RWPE2 (cell line): ENCODE results near the gene STK32C.

Source experiments
- ATAC-seq: fragments of 200-7000 bp; cut with Tn5 transposase; 3 replicates; pipeline ENCODE4 v1.9.1; 2021; ENCODE audit warnings: low read depth
- DNase-seq: peaks from one replicate; pipeline ENCODE4 v3.0.0-alpha.2; 2020; ENCODE audit warnings: low spot score
- H3K27ac ChIP-seq: fragments of 450-650 bp; 2 replicates; pipeline ENCODE4 v1.5.1; 2017; ENCODE audit warnings: mild to moderate bottlenecking; ENCODE audit not compliant: poor library complexity, severe bottlenecking
- H3K27me3 ChIP-seq: fragments of 250-450 bp; sonication (Bioruptor Pico); 2 replicates; pipeline ENCODE4 v1.5.1; 2021; ENCODE audit warnings: mild to moderate bottlenecking, moderate library complexity; ENCODE audit not compliant: insufficient read depth, poor library complexity, severe bottlenecking
- H3K36me3 ChIP-seq: fragments of 250-450 bp; sonication (Bioruptor Pico); 2 replicates; pipeline ENCODE4 v1.5.1; 2020; ENCODE audit warnings: low read depth, mild to moderate bottlenecking, moderate library complexity
- H3K4me1 ChIP-seq: fragments of 250-450 bp; sonication (Bioruptor Pico); 2 replicates; pipeline ENCODE4 v1.5.1; 2021; ENCODE audit warnings: mild to moderate bottlenecking, moderate library complexity; ENCODE audit not compliant: insufficient read depth, poor library complexity, severe bottlenecking
- H3K4me3 ChIP-seq: fragments of 250-450 bp; sonication (Bioruptor Pico); 2 replicates; pipeline ENCODE4 v1.5.1; 2021; ENCODE audit warnings: mild to moderate bottlenecking, moderate library complexity; ENCODE audit not compliant: severe bottlenecking
- H3K9me3 ChIP-seq: fragments of 250-450 bp; sonication (Bioruptor Pico); 2 replicates; pipeline ENCODE4 v1.5.1; 2021; ENCODE audit warnings: mild to moderate bottlenecking, moderate library complexity; ENCODE audit not compliant: severe bottlenecking
- CTCF ChIP-seq: fragments of 450-650 bp; IDR thresholded peaks from one replicate; pipeline ENCODE4 v1.5.1; 2017; ENCODE audit warnings: mild to moderate bottlenecking, moderate library complexity; ENCODE audit not compliant: poor library complexity, severe bottlenecking

Gene STK32C

GRCh38 chr10:132304756-132305509 is 2.8 kb downstream of the STK32C start:
- no peaks in the 10 kb centered on the region for H3K36me3 ChIP-seq
- H3K4me3 ChIP-seq: no peak overlapping the region
- H3K27ac ChIP-seq: no peak overlapping the region
- peaks cover 15% of the 10 kb centered on the region for H3K27me3 ChIP-seq
- DNase-seq (no peak), ATAC-seq (no peak)
- TF ChIP-seq CTCF: no peak
- H3K9me3 ChIP-seq: no peaks in the 10 kb centered on the region
- no peaks in the 10 kb centered on the region for H3K4me1 ChIP-seq

DNA sequence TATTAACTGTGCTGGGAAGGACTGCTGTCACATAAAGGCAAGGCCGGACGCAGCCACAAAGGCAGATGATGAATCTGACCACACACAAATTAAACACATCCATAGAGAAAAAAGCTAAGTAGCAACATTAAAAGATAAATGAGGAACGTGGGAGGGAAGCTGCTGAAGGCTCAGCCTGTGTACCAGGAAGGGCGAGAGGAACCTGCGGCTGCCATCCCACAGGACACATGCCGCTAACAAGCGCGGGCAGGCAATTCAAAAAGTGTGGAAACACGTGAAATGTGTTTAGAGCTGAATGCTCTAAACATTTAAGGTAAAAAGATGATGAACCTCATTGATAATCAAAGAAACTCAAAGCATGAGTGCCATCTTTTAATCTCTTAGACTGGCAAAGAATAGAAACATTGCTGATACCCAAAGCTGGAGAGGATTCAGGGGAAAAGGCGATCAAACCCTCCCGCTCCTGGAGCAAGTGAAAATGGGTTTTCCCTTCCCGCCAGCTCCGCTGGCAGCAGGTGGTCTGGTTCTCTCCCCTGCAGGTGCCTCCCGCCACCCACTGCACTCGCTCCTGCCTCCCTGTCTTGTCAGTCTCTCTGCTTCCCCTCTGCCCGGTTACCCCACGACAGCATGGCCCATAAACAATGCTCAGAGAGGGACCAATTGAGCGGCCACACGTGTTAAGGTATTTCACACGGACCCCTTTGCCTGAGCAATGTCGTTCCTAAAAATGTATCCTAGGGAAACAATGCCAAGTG is 4.2 kb downstream of the STK32C start:
- H3K4me3 ChIP-seq: no peak overlapping the region

GRCh38 chr10:132302421-132303310 is 5.1 kb downstream of the STK32C start:
- H3K36me3 ChIP-seq: no peaks in the 10 kb centered on the region
- H3K27me3 ChIP-seq: peaks cover 15% of the 10 kb centered on the region
- H3K9me3 ChIP-seq: no peaks in the 10 kb centered on the region
- H3K27ac ChIP-seq: no peak overlapping the region
- H3K4me1 ChIP-seq: no peaks in the 10 kb centered on the region
- DNase-seq: no peak
- TF ChIP-seq CTCF: no peak
- no peak for ATAC-seq
- H3K4me3 ChIP-seq: no peak overlapping the region

More for the DNA sequence above, 4.2 kb downstream of the STK32C start:
- Histone ChIP-seq H3K27ac (no peak overlapping the region), H3K4me1 (no peaks in the 10 kb centered on the region), H3K27me3 (peaks cover 15% of the 10 kb centered on the region), H3K36me3 (no peaks in the 10 kb centered on the region), H3K9me3 (no peaks in the 10 kb centered on the region)
- ATAC-seq (no peak), DNase-seq (no peak)
- no peak for TF ChIP-seq CTCF

DNA sequence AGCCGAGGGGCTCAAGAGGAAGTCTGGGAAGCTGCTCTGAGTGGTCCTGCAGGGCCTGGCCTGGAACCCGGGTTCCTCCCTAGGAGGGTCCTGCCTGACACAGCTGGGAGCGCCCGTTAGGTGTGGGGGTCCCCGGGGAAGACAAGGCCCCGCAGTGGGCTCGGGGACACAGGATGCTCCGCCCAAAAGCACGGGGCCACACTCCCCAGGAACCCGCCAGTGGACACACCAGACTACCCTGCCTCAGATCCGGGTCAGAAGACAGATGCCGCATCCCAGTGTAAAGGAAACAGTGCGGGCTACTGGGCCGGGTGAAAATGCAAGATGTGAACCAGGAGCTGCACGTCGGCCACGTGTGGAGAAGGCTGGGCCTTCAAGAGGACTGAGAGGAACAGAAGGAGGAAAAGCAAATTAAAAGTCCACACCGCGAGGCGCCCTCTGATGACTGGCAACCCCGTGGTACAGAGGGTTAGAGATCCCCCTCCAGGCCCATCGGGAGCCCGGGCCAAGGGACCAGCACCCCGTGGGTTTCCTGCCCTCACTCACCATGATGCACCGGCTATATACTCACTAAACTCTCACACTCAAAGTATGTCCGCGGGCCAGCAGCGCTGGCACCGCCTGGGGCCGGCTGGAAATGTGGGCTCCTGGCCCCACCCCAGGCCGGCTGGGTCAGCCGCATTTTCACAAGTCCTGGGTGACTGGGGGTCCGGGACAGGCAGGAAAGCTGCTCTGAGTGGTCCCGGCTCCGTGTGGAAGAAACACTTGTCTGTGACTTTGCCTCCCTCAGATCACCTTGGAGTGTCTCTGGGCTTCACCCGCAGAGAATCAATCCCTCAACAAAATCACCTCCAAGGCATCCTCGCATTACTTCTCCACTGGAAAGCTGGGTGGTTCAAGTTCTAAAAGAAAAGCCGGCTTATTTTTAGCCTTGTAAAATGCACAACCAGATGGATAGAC is 6.1 kb downstream of the STK32C start:
- no peak for TF ChIP-seq CTCF
- DNase-seq (no peak), ATAC-seq (no peak)
- Histone ChIP-seq H3K4me1 (no peaks in the 10 kb centered on the region), H3K4me3 (no peak overlapping the region), H3K36me3 (no peaks in the 10 kb centered on the region), H3K27me3 (peaks cover 7% of the 10 kb centered on the region), H3K27ac (no peak overlapping the region), H3K9me3 (no peaks in the 10 kb centered on the region)
